Psoas muscle (tissue), 8 donors: Measurements from ENCODE around the gene AFF4. TPM values are rescaled to one million over a fixed set of nuclear protein-coding genes. Genes with fewer than 3 reads are reported as not detected.
"Not testable (repeated sequence)": the region's sequence is repeated elsewhere in the genome, so short reads cannot be mapped to it uniquely, and the experiment has no call there.

ENCODE experiments used
- ATAC-seq, 4 donors: fragments of 200-7000 bp; cut with Tn5 transposase; one replicate each; pipeline ENCODE4 v1.9.1; 2020; ENCODE audit warnings: moderate library complexity in 3 of 4, mild to moderate bottlenecking in 2 of 4
- DNase-seq, 2 donors: peaks; one replicate each; pipeline ENCODE4 v3.0.0-alpha.2; 2020
- H3K27ac ChIP-seq: fragments of 200-600 bp; one replicate; pipeline ENCODE4 v1.8.0; 2022
- H3K27me3 ChIP-seq, 3 donors: fragments of 200-600 bp in 1 of 3; one replicate each; pipeline versions ENCODE4 v1.6.1 to v1.8.0; 2013 to 2022; ENCODE audit warnings: low read length in 2 of 3, mild to moderate bottlenecking in 2 of 3, moderate library complexity in 1 of 3; ENCODE audit not compliant: insufficient read depth in 3 of 3
- H3K36me3 ChIP-seq, 2 donors: fragments of 200-600 bp in 1 of 2; one replicate each; pipeline versions ENCODE4 v1.6.1 to v1.8.0; 2013 to 2022; ENCODE audit warnings: low read depth in 1 of 2, mild to moderate bottlenecking in 1 of 2, moderate library complexity in 1 of 2; ENCODE audit not compliant: insufficient read depth in 1 of 2
- H3K4me1 ChIP-seq: fragments of 200-600 bp; one replicate; pipeline ENCODE4 v1.8.0; 2022
- H3K4me3 ChIP-seq: fragments of 200-600 bp; one replicate; pipeline ENCODE4 v1.8.0; 2022; ENCODE audit warnings: mild to moderate bottlenecking
- H3K9me3 ChIP-seq: fragments of 200-600 bp; one replicate; pipeline ENCODE4 v1.8.0; 2022
- CTCF ChIP-seq: fragments of 200-600 bp; IDR thresholded peaks from one replicate; pipeline ENCODE4 v1.8.0; 2022; ENCODE audit warnings: antibody characterized with exemption
- WGBS, 3 donors: extraction: QIAGEN DNeasy Blood & Tissue Kit; methylation state at CpG; one replicate each; pipeline versions ENCODE4 v1.1.6 to v1.1.7; 2013; 5-methylcytosine and 5-hydroxymethylcytosine counted together
- intact Hi-C, 2 donors: fragments of 100-400 bp; cut with DNase I; formaldehyde crosslinking; loops; one replicate each; pipeline versions ENCODE4 v1.11.0 to v1.14.2; 2022
- polyA plus RNA-seq, 3 donors: library from polyadenylated mRNA; stranded (reverse); fragments of 200-250 nt; gene quantifications; one replicate each; pipeline ENCODE4 v1.2.3, GENCODE V29; 2013
- total RNA-seq, 4 donors: library from RNA; stranded (reverse); fragmentation: NEBNext Ultra II Directional in 2 of 4; extraction: Animal tissue kit (Norgen Biotek cat#: 25700) in 2 of 4; gene quantifications; one replicate each; pipeline versions ENCODE4 v1.2.1 to v1.2.4, GENCODE V29; 2021 to 2023
- donor health status: healthy with polysubstance abuse.
- donor health status: DM: no; HTN: no; CAD: no; lungs with moderate emphysema.
- donor health status: Bipolar disorder and iron deficiency.
- donor health status: healthy.
- donor health status: DM: yes; HTN: yes; CAD: no.
- donor health status: DM: no; HTN: no; CAD: no.
- donor health status: DM: no; HTN: no; CAD: no.
- donor health status: DM: yes; HTN: yes; CAD: no.

AFF4 gene
- total and polyA plus RNA-seq, 7 donors: 9.7 to 68.2 (median 49.6) TPM

- WGBS, 3 donors: 74 to 75% (median 75%) methylated on average over 2 of the region's 2 CpGs
- no peak overlapping the region for H3K4me3 ChIP-seq
- no peak for DNase-seq
- no peaks in the 10 kb centered on the region for H3K36me3 ChIP-seq
- H3K4me1 ChIP-seq: no peaks in the 10 kb centered on the region
- TF ChIP-seq CTCF: no peak
- H3K9me3 ChIP-seq: no peaks in the 10 kb centered on the region
- H3K27ac ChIP-seq: no peak overlapping the region
- no peak for ATAC-seq
- no peaks in the 10 kb centered on the region for H3K27me3 ChIP-seq
- intact Hi-C loops: loop anchor here in 1 of 2 donors (10.0 kb wide), 1 partner anchor 485 kb away; no protein-coding TSS in a partner anchor
Observed at GRCh38 chr5:132859889-132860437, 103.5 kb downstream of the AFF4 start.

GRCh38 chr5:132856011-132856410 is 107.4 kb downstream of the AFF4 start:
- TF ChIP-seq CTCF: no peak
- 80 to 86% (median 86%) methylated on average over 3 of the region's 3 CpGs for WGBS, 3 donors
- Histone ChIP-seq H3K27ac (no peak overlapping the region), H3K4me1 (no peaks in the 10 kb centered on the region), H3K9me3 (no peaks in the 10 kb centered on the region), H3K27me3 (no peaks in the 10 kb centered on the region), H3K36me3 (no peaks in the 10 kb centered on the region), H3K4me3 (no peak overlapping the region)
- ATAC-seq: no peak
- intact Hi-C loops: no loop called here
- no peak for DNase-seq

GRCh38 chr5:132854992-132855391 is 108.4 kb downstream of the AFF4 start:
- H3K4me1 ChIP-seq, DNase-seq, ATAC-seq, H3K9me3 ChIP-seq, intact Hi-C loops, H3K27me3 ChIP-seq, H3K36me3 ChIP-seq, H3K27ac ChIP-seq, H3K4me3 ChIP-seq: not testable (repeated sequence)
- WGBS, 3 donors: 93 to 96% (median 95%) methylated on average over 5 of the region's 5 CpGs

GRCh38 chr5:132854301-132854700 is 109.1 kb downstream of the AFF4 start:
- DNase-seq (no peak), ATAC-seq (no peak)
- no peak overlapping the region for H3K27ac ChIP-seq

GRCh38 chr5:132853790-132854189 is 109.6 kb downstream of the AFF4 start:
- WGBS, 3 donors: 42 to 84% (median 64%) methylated on average over 1 of the region's 1 CpG
- TF ChIP-seq CTCF: no peak
- ATAC-seq: no peak

More at GRCh38 chr5:132854301-132854700, 109.1 kb downstream of the AFF4 start:
- no peak overlapping the region for H3K4me3 ChIP-seq
- H3K4me1 ChIP-seq: no peaks in the 10 kb centered on the region
- H3K9me3 ChIP-seq: no peaks in the 10 kb centered on the region
- H3K27me3 ChIP-seq: no peaks in the 10 kb centered on the region
- no peak for TF ChIP-seq CTCF
- WGBS, 3 donors: 38 to 49% (median 42%) methylated on average over 3 of the region's 3 CpGs
- intact Hi-C loops: no loop called here
- H3K36me3 ChIP-seq: no peaks in the 10 kb centered on the region

More at GRCh38 chr5:132853790-132854189, 109.6 kb downstream of the AFF4 start:
- no peak overlapping the region for H3K4me3 ChIP-seq
- no peaks in the 10 kb centered on the region for H3K36me3 ChIP-seq
- no peak overlapping the region for H3K27ac ChIP-seq
- no peaks in the 10 kb centered on the region for H3K27me3 ChIP-seq
- H3K4me1 ChIP-seq: no peaks in the 10 kb centered on the region
- intact Hi-C loops: no loop called here
- no peaks in the 10 kb centered on the region for H3K9me3 ChIP-seq
- DNase-seq: no peak
